Keratinocyte (primary cell): ENCODE measurements around the gene TAB2.
"Not testable (repeated sequence)": the region's sequence is repeated elsewhere in the genome, so short reads cannot be mapped to it uniquely, and the experiment has no call there.

ENCODE experiments used
- EZH2 ChIP-seq: IDR thresholded peaks from one replicate; pipeline ENCODE4 v1.6.1; 2012; ENCODE audit warnings: inconsistent platforms, mild to moderate bottlenecking, low read length, moderate library complexity
- TF ChIP-seq, protein P1 (sequence below), 3 experiments: IDR thresholded peaks in 1 of 3; conservative IDR thresholded peaks in 1 of 3; optimal IDR thresholded peaks in 1 of 3; 2 replicates in 2 of 3; 3 replicates in 1 of 3; pipeline versions ENCODE3 to v1.5.1; 2011; ENCODE audit warnings: low read length in 3 of 3, mild to moderate bottlenecking in 3 of 3, moderate library complexity in 2 of 3, control low read depth in 1 of 3, inconsistent platforms in 1 of 3; ENCODE audit not compliant: insufficient read depth in 2 of 3; ENCODE audit errors: extremely low read depth in 1 of 3

GRCh38 chr6:149460249-149460648, 142.7 kb downstream of the TAB2 start:
- TF ChIP-seq, protein P1, sequence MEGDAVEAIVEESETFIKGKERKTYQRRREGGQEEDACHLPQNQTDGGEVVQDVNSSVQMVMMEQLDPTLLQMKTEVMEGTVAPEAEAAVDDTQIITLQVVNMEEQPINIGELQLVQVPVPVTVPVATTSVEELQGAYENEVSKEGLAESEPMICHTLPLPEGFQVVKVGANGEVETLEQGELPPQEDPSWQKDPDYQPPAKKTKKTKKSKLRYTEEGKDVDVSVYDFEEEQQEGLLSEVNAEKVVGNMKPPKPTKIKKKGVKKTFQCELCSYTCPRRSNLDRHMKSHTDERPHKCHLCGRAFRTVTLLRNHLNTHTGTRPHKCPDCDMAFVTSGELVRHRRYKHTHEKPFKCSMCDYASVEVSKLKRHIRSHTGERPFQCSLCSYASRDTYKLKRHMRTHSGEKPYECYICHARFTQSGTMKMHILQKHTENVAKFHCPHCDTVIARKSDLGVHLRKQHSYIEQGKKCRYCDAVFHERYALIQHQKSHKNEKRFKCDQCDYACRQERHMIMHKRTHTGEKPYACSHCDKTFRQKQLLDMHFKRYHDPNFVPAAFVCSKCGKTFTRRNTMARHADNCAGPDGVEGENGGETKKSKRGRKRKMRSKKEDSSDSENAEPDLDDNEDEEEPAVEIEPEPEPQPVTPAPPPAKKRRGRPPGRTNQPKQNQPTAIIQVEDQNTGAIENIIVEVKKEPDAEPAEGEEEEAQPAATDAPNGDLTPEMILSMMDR (optimal IDR thresholded peaks at IDR 0.05 in 1 of 3, IDR thresholded peaks at IDR 0.05 in 1 of 3, conservative IDR thresholded peaks at IDR 0.05 in 1 of 3; ENCODE audit: extremely low read depth in 1 of 3, insufficient read depth in 2 of 3, low read length in 3 of 3) = not testable (repeated sequence)
- TF ChIP-seq EZH2 = not testable (repeated sequence)
